NCI-H1436 (cell line): Measurements from ENCODE around the gene PSMA1.
A peak's percentile ranks its signal among the peaks of the same experiment; 100 is the strongest.

ENCODE experiments used
- DNase-seq: peaks from one replicate; lab custom pipeline; 2025; lab: John Stamatoyannopoulos, UW

The PSMA1 gene

DNA sequence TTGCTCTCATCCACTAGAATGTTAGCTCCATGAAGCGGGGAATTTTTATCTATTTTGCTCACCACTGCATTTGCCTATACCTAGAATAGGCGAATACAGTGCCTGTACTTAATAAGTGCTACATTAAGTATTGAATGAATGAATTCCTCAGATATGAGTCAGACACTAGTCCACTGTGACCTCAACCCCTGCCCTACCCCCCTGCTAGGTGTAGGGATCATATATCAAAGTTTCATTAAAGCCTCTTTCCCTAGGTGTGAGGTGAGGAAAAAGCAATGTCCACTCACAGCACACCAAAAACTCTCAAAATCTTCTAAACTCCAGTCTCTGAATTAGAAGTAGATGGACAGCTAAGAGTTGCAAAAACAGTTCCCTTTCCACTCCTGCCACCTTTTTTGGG, 9.8 kb upstream of the PSMA1 start:
- DNase-seq: no peak

DNA sequence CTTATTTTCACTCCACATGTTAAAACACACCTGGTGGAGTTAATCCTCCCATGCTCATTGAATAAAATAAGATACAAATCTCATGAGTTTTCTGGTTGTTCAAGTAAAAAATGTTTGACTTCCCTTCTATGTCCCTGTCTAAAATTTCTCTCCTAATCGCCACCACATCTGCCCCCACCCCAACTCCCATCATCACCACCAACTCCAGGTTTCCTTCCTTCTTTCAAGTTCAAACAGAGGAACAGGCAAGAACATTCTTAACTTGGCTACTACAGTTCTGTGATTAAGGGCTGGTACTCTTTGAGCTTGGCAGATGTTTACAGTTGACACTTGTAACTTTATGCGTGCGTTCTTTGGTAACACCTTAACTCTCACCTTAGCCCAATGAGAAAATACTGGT, 9.1 kb upstream of the PSMA1 start:
- DNase-seq: no peak

DNA sequence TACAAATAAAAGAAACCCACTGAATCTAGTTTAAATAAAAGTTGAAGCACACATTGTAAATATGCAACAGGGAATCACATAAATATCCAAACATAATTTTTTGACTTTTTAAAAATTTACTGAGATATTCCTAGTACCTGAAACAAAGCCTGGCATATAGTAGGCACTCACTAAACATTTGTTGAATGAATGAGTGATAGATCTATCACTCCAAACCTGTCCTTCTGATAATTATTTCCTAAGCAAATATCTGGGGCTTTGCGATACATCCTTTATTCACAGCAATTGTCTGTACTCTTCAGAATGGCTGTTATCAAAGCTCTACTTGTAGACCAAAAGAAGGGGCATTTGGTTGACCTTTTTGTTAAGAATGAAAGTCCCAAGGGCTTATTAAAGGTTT, 2.6 kb upstream of the PSMA1 start:
- DNase-seq: no peak

DNA sequence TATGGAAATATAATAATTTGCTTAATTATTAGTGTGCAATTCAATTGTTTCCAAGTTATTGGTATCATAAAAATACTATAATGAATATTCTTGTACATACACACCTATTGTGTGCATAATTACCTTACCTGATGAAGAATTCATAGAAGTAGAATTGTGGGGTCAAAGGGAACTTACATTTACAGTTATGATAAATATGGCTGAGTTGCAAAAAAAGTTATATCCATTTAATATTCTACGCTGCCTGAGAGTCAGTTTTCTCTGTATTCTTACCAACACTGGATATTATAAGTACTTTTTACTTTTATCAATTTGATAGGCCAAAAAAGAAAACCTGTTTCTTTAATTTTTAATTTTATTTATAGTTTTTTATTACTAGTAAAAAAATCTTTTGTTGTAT, 2.1 kb upstream of the PSMA1 start:
- no peak for DNase-seq

DNA sequence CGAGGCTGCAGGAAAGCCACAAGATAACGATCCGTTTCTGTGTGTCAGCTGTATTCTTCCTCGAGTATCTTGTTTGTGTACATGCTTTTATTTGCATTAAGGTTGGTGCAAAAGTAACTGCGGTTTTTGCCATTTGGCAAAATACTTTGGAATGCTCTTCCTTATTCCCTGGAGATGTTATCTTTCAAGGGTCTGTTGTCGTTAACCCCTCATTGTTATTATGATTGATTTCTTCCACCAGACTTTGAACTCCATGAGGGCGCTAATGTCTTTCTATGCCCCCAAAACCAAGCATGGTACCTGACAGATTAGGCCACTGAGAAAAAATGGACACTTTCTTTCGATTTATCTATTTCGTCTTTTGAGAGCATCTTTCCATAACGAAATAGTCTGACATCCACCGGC, 563 bp upstream of the PSMA1 start:
- DNase-seq: no peak

DNA sequence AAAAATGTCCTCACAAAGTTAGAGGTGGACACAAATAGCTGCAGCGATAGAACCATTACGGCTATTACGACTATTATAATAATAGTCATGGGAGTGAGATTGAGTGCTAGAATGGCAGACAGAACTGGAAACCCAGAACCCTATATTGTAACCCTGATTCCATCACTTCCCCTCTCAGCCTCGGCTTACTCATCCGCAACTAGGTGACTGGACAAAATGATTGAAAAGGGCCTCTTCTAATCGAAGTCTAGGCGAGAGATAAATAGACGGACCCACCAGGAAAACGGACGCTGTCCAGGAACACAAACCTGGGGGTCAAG, 629 bp downstream of the PSMA1 start:
- DNase-seq: no peak

DNA sequence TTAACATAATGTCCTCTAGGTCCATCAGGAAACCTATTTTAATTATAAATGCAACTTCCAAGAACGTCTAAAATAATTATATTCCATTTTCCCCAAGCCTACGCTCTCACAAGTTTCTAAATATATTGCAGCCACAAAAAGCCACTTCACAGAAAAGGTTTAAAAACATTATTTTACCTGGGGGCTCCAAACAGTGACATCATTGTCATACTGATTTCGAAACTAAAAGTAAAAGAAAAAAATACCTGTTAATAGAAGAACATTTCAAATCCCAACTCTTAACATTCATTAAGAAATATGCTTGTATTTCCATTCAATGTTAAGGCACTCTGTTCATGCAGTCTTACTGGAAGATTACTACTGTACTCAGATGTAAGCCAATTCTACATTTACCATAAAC, 1.4 kb downstream of the PSMA1 start:
- no peak for DNase-seq

DNA sequence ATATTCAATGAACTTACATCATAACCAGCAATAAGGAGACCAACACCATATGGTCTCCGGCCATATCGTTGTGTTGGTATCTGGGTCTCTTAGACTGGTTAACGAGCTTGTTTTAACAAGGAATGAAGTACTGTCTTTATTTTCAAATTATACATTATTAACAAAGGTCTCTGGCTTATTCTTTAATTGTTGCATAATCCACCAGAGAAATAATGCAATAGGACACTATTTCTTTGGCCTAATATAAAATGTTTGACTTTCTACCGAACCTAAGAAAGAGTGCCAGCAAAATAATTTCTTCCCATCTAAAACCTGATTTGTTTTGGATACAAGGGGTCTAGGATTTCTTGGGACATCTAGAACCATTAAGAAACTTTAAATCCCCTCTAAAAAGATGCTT, 6.4 kb downstream of the PSMA1 start:
- DNase-seq: no peak

DNA sequence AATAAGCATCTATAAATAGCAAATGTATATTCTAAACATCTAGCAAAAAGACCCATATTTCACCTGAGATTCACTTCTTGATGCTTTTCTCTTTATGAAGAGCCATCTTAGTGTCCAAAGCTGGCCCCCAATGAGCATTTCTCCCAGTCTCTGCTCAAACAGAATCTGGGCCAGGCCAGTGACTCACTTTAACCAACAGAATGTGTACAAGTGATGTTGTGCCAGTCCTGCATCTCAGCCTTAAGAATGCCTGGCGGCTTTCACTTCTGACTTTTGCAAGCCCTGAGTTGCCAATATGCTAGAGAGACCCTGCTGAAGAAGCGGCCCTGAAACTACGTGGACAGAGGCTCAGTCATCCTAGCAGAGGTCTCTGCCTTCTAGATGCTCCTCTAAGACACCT, 13.7 kb downstream of the PSMA1 start:
- DNase-seq: no peak

DNA sequence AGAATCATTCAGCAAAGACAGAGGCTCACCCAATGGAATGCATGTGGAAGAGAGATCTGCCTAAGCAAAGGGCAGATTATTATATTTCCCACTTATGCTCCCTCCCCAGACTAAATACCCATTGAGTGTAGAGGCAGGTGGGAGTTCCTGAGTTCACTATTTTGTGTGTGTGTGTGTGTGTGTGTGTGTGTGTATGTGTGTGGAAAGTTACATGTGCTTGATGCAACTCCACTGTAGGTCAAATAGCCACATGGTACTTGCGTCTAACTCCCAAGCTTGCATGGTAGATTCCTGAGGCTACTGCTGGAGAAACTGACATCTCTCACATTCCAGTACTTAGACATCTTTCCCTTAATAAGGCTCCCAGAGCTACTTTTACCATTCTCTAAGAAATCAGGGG, 17.2 kb downstream of the PSMA1 start:
- no peak for DNase-seq

DNA sequence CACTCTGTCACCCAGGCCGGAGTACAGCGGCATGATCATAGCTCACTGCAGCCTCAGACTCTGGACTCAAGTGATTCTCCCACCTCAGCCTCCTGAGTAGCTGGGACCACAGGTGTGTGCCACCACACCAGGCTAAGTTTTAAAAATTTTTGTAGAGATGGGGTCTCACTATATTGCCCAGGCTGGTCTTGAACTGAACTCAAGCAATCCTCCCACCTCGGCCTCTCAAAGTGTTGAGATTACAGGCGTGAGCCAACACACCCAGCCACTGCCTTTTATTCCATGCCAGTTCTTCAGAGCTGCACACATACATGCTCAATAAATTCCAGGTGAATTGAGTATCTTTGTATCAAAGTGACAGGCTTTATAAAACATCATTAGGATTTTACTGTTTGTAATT, 18.1 kb downstream of the PSMA1 start:
- DNase-seq: no peak

DNA sequence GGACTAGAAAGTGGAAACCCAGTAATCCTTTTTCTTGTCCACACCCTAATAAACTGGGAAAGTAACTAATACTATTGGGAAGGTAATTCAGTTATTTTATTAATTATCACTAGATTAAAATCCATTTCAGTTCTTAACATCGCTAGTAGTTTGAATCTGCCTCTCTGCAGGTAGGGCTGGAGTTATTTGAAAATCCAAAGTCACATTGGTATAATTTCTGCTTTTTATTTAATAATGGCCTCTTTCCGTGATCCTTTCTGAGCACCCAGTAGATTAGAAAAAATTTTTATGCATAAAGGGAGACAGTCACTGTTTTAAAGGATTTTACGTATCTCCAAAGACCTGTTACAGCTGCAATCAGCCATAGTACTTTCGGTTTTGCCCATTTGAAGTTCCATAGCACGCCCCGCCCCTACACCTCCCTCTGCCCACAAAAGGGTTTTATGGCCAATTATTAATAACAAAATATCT, 20.0 kb downstream of the PSMA1 start:
- peak; percentile 35 for DNase-seq

DNA sequence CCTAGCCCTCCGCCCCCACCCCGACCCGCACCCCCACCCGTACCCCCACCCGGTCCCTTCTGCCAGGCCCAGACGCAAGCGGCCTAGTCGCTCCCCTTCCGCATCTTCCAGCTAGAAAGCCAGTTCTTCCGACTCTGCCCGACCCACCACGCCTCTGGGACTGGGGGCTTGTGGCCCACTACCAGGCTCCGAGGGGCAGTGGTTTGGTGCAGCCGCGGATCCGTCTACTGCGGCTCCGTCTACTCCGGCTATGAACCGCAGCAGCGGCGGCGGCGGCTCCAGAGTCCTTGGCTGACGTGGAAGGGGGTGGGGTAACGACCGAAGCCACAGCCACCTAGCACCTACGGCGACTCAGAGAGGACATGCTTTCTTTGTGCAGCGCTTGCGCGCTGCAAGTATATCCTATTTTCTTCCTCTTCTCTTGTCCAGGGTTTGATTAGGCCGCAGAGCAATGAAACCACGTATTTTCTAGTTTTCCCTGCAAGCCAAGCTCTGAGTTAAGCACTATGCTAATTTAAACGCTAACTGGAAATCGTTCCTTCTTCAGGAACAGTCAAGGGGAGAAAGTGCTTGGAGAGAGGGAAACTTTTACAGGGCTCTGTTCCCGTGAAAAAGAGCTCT, 20.5 kb downstream of the PSMA1 start, which contains the start of gene COPB1:
TSS of gene COPB1 (minus strand) at position 252 of the 621 bp plus-strand sequence. CDS start 883 bp downstream, outside the sequence.
- DNase-seq: peak; percentile 81

DNA sequence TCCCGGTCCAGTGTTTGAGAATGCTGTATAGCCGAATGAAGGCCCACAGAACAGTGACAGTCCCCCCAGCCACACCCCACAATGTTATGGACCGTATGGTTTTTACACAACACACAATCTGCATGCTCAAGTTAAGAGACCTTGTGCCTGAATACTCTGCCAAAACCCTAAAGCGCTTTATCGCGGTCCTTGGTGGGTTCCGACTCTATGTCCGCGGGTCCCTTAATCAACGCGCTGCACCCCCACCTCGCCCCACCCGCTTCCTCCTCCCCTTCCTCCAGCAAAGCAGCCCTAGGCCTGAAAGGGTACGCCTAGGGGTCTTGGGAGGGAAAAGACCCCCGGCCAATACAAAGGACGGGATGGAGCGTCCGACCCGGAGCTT, 21.0 kb downstream of the PSMA1 start:
- no peak for DNase-seq

DNA sequence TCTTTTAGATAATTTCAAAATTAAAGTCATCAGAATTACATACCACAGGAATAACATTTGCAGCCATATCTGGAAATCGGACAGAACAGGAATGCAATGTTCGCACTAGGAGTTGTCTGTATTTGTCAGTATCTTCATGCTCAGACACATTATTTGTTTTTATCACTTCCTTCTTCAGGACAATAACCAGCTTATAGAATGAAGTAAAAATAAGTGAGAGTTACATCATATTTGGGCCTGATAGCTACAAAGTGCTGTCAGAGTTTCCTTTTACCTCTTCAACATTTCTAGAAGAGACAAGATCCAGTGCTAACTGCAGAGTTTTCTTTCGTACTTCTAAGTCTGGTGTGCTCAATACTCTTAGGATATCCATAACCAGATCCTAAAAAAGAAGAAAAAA, 39.5 kb downstream of the PSMA1 start:
- no peak for DNase-seq

DNA sequence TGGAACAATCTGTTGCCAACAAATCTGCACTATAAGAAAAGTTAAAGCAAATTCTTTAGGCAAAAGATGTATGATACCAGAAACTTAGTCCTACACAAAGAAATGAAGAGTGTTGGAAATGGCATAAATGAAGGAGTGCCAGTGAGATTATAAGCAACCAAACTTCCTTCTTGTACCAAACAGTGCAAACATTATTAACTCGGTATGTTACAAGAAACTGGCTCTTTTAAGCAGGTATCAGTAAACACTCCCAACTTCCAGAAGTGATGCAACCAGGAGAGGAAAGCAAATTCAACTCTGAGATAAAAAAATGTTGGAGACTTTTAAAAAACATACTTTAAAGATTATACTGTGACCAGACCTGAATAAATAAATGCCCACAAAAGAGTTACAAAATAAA, 49.1 kb downstream of the PSMA1 start:
- no peak for DNase-seq

DNA sequence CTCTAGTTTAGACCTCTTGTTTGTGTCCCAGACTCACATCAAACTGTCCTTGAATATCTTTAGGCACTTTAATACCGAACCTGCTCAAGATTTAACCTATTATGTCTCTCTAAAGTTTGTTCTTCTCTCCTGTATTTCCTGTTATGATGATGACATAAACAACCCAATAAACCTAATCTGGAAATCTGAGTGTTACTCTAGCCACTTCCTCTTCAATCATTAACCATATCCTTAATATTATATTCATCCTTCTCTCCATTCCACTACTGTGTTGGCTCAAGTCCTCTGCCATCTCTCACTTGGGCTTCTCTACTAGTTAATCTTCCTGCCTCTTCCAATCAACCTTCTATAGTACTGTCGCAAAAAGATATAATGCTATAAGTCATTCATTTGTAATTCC, 56.6 kb downstream of the PSMA1 start:
- no peak for DNase-seq

DNA sequence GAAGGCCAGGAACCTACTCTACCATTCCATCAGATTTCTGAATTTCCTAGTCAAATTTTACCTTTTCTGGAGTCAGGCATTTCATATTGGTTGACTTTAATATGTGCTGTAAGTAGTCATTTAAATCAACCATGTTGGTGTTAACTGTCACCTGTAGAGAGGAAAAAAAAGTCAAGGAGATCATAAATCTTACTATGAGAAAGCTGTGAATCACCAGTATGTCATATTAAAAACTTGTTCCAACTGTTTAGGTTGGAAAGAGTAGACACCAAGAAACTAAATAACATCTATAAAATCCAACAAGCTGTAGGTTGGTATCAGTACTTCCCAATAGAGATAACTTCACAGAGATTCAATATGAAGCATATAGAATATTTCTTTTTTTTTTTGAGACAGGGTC, 60.0 kb downstream of the PSMA1 start:
- no peak for DNase-seq

DNA sequence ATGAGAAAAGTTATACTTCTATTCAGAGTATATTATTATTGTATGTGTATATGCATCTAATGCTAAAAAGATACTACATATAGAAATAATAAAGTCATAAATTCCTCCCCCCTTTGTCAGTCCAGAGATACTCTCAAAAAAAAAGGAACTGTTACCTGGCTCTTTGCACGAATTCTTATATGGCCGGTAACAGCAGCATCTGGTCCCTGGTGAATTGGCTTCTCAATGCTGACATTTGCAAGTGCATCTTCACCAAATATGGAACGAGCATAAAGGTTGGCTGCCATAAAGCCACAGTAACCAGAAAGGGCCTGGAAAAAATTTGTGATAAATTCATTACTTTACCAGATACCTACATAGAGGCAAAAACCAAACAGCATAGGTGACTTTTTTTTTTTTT, 61.8 kb downstream of the PSMA1 start:
- DNase-seq: no peak

DNA sequence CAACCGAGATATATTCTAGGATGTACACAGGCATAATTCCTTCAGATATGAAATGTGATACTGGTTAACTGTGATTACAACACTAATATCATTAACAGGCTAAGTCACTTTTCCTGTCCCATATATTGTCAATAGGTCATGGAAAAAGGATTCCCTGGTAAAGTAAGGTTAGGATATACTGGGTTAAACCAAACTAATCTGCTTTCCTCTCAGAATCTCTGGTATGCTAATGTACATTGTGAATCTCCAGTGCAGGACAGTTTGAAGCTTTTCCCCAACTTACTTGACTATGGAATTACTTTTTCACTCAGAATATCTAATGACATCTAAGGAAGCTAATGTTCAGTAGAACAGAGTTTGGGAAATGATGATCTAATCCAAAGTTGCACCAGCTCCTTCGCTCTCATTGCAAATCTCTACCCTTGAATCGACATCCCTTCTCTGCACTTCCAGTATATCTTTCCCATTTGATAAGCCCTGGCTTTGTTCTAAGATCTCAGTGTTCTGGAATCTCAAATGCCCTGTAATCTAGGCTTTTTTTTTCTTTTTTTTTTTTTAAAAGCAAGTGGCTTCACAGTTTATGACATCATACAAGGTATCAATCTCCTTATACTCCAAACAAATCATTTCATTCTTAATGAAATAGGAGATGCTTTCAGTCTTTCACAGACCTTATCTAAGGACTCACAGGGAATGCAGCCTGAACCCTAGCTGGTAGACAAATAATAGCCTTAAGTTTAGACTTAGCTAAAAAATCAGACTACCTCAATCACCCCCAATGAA, 64.3 kb downstream of the PSMA1 start:
- DNase-seq: no peak
